H1 (cell line): ENCODE data around the gene AOPEP. TPM values are rescaled to one million over a fixed set of nuclear protein-coding genes. Genes with fewer than 3 reads are reported as not detected.

ENCODE experiments used
- ASH2L ChIP-seq: fragments of 200-600, 300-600 bp; sonication (generic); IDR thresholded peaks from one replicate; pipeline ENCODE4 v1.7.1; 2017; ENCODE audit warnings: low read length
- CHD7 ChIP-seq: fragments of 300-600 bp; sonication (generic); IDR thresholded peaks from 2 replicates; pipeline ENCODE4 v1.7.1; 2012; ENCODE audit warnings: low read length, moderate library complexity, mild to moderate bottlenecking, inconsistent platforms; ENCODE audit not compliant: insufficient replicate concordance
- FOSL1 ChIP-seq: IDR thresholded peaks from 2 replicates; pipeline ENCODE4 v1.6.1; 2011; ENCODE audit warnings: mild to moderate bottlenecking, low read depth, low read length, moderate library complexity; ENCODE audit not compliant: insufficient read depth
- TBP ChIP-seq: IDR thresholded peaks from 2 replicates; pipeline ENCODE4 v1.6.1; 2011; ENCODE audit warnings: low read depth, low read length, improper control_type of control experiment
- TEAD4 ChIP-seq: IDR thresholded peaks from 2 replicates; pipeline ENCODE4 v1.6.1; 2012; ENCODE audit warnings: low read depth, low read length, inconsistent platforms, mixed read lengths
- polyA plus RNA-seq, 7 experiments: library from polyadenylated mRNA; depleted of rRNA in 3 of 7; stranded (reverse) in 5 of 7; unstranded in 2 of 7; fragments of >200 nt in 5 of 7; fragments of 200-250 nt in 2 of 7; gene quantifications; 1 replicate in 5 of 7; 2 replicates in 1 of 7; 4 replicates in 1 of 7; pipeline versions ENCODE4 v1.2.1 to v1.2.3, GENCODE V29; 2011 to 2013; ENCODE audit warnings: missing spikeins in 2 of 7, mixed read lengths in 2 of 7
- total RNA-seq: library from RNA; stranded (reverse); fragmentation: NEBNext Ultra II Directional; extraction: Animal tissue kit (Norgen Biotek cat#: 25700); gene quantifications from 2 replicates; pipeline ENCODE4 v1.2.1, GENCODE V29; 2021

The AOPEP gene
- total and polyA plus RNA-seq, 2 of the 8 experiments (the other 6 are each of a cell fraction or from before 2014, with no cell fraction given): 6.1 to 14.3 TPM

GRCh38 chr9:95067057-95067456, 340.6 kb downstream of the AOPEP start (continued):
- TF ChIP-seq CHD7 (no peak), TBP (no peak), FOSL1 (no peak), TEAD4 (no peak), ASH2L (no peak)
